ENCODE data around the gene KBTBD12. TPM values are rescaled to one million over a fixed set of nuclear protein-coding genes. Genes with fewer than 3 reads are reported as not detected.

The KBTBD12 gene
- total and polyA plus RNA-seq, 8 donors: 0.60 to 2.5 (median 1.3) TPM

DNA sequence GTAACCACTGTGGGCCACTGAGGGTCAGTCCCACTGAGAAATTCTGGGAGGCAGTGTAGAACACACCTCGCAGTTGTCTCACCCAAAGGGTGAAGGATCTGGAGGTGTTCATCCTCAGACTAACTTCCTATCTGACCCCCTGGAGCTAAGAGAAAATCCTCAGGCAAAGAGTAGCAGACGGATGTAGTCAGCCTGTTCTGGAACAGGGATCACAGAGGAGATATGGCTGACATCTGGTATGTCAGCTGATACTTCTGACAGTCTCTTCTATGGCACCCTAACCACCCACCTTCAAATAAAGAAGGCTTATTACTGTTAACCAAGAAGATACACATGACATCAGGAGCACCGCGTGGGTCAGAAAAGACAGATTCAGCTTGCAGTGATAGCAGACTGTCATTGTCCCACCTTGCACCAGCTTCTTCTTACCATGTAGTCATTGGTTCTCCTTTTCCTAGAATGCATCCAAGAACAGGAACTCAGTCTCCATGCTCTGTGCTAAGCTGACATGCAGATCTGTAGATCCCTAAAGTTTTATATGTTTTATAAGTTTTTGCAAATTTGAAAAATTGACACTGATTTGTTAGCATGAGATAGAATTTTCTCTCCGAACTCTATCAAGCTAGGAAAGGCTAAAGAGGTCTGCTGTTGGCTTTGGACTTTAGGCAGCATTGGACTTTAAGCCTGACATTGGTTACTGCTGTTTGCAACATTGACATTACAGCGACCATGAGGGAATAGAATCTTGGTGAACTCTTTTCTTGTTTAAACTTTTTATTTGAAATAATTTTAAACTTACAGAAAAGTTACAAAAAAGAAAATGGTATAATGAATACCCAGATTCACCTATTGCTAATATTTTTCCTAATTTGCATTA, 60.4 kb downstream of the KBTBD12 start:
- H3K4me1 ChIP-seq: no peaks in the 10 kb centered on the region
- no peaks in the 10 kb centered on the region for H3K9me3 ChIP-seq
- intact Hi-C loops (cut with DNase I): no loop called here
- TF ChIP-seq, protein P1, sequence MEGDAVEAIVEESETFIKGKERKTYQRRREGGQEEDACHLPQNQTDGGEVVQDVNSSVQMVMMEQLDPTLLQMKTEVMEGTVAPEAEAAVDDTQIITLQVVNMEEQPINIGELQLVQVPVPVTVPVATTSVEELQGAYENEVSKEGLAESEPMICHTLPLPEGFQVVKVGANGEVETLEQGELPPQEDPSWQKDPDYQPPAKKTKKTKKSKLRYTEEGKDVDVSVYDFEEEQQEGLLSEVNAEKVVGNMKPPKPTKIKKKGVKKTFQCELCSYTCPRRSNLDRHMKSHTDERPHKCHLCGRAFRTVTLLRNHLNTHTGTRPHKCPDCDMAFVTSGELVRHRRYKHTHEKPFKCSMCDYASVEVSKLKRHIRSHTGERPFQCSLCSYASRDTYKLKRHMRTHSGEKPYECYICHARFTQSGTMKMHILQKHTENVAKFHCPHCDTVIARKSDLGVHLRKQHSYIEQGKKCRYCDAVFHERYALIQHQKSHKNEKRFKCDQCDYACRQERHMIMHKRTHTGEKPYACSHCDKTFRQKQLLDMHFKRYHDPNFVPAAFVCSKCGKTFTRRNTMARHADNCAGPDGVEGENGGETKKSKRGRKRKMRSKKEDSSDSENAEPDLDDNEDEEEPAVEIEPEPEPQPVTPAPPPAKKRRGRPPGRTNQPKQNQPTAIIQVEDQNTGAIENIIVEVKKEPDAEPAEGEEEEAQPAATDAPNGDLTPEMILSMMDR (IDR thresholded peaks at IDR 0.05): no peak
- H3K27me3 ChIP-seq: peaks cover 0 to 6% of the 10 kb centered on the region in 2 donors
- H3K27ac ChIP-seq: no peak overlapping the region
- no peak for DNase-seq
- no peak overlapping the region for H3K4me3 ChIP-seq
- no peak for ATAC-seq
- no peaks in the 10 kb centered on the region for H3K36me3 ChIP-seq

GRCh38 chr3:127978636-127979035, 63.6 kb downstream of the KBTBD12 start:
- no peaks in the 10 kb centered on the region for H3K4me1 ChIP-seq
- no peak for ATAC-seq
- H3K4me3 ChIP-seq: no peak overlapping the region
- no peaks in the 10 kb centered on the region for H3K9me3 ChIP-seq
- intact Hi-C loops (cut with DNase I): no loop called here
- H3K36me3 ChIP-seq: no peaks in the 10 kb centered on the region
- peaks cover 0 to 6% of the 10 kb centered on the region in 2 donors for H3K27me3 ChIP-seq
- TF ChIP-seq, protein P1 (IDR thresholded peaks at IDR 0.05): no peak
- H3K27ac ChIP-seq: no peak overlapping the region
- DNase-seq: no peak

DNA sequence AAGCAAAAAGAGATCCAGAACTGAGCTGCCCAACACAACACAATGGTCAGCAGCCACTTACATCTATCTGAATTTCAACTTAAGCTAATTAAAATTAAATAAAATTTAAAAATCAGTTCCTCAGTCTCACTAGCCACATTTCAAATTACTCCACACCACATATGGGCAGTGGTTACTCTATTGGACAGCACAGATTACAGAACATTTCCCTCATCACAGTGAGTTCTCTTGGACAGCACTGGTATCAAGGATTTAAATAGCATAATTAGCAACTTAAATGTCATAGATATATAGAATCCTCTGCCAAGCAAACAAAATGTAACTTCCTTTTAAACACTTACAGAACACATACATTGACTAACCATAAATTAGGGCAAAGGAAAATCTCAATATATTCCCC, 64.4 kb downstream of the KBTBD12 start:
- Histone ChIP-seq H3K36me3 (no peaks in the 10 kb centered on the region), H3K27ac (no peak overlapping the region), H3K4me1 (no peaks in the 10 kb centered on the region), H3K27me3 (peaks cover 0 to 6% of the 10 kb centered on the region in 2 donors), H3K4me3 (no peak overlapping the region), H3K9me3 (no peaks in the 10 kb centered on the region)
- ATAC-seq (no peak), DNase-seq (no peak)
- intact Hi-C loops (cut with DNase I): no loop called here
- TF ChIP-seq, protein P1 (IDR thresholded peaks at IDR 0.05): no peak

DNA sequence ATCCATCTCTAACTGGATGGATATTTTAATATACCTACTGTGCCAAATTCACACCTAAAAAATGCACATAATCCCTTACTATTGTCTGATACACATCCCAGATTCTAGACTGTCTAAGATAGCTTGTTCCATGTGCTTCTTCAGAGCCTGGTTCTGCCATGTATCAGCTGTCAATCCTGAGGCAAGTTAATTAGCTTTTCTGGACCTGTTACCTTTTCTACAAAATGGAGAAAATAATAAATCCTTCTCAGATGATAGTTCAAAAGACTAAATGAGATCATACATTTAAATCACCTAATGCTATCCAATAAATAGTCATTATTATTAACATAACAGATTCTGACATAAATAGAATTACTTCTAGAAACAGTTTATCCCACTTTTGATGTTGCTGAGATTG, 66.1 kb downstream of the KBTBD12 start:
- intact Hi-C loops (cut with DNase I): no loop called here

GRCh38 chr3:127982155-127982554, 67.1 kb downstream of the KBTBD12 start:
- Histone ChIP-seq H3K36me3 (no peaks in the 10 kb centered on the region), H3K27me3 (no peaks in the 10 kb centered on the region), H3K27ac (no peak overlapping the region), H3K9me3 (no peaks in the 10 kb centered on the region), H3K4me1 (no peaks in the 10 kb centered on the region), H3K4me3 (no peak overlapping the region)
- TF ChIP-seq, protein P1 (IDR thresholded peaks at IDR 0.05): no peak
- DNase-seq (peak in 1 of 4 donors; percentile 31), ATAC-seq (no peak)
- intact Hi-C loops (cut with DNase I): no loop called here

More for the DNA sequence above, 66.1 kb downstream of the KBTBD12 start:
- Histone ChIP-seq H3K27me3 (no peaks in the 10 kb centered on the region), H3K27ac (no peak overlapping the region), H3K4me1 (no peaks in the 10 kb centered on the region), H3K4me3 (no peak overlapping the region), H3K36me3 (no peaks in the 10 kb centered on the region), H3K9me3 (no peaks in the 10 kb centered on the region)
- DNase-seq: no peak
- TF ChIP-seq, protein P1 (IDR thresholded peaks at IDR 0.05): no peak
- no peak for ATAC-seq
